Measurements from ENCODE around the gene KCND3. TPM values are rescaled to one million over a fixed set of nuclear protein-coding genes. Genes with fewer than 3 reads are reported as not detected.

Gene KCND3
- total RNA-seq, 1 experiment from 2014 or later: 0.15 TPM

GRCh38 chr1:111792249-111792648 is 197.2 kb downstream of the KCND3 start:
- no peaks in the 10 kb centered on the region for H3K27me3 ChIP-seq (ENCODE audit: insufficient read depth, low read length)
- no peak overlapping the region for H3K18ac ChIP-seq (ENCODE audit: insufficient read length, low read depth, low read length)
- H3K79me2 ChIP-seq (ENCODE audit: insufficient read depth, low read length): no peaks in the 10 kb centered on the region; the same call in 1 of the 2 replicates
- no peak overlapping the region for H3K9ac ChIP-seq (ENCODE audit: extremely low read depth, insufficient read length, low read length)
- Mint-ChIP-seq H3K27ac (no peak overlapping the region), H3K9me3 (no peaks in the 10 kb centered on the region), H3K4me1 (peaks cover 12% of the 10 kb centered on the region in 2 experiments), H3K27me3 (ENCODE audit: low read depth) (no peaks in the 10 kb centered on the region), H3K4me3 (no peak overlapping the region), H3K36me3 (ENCODE audit: insufficient read depth in 1 of 3, low read depth in 3 of 3) (no peaks in the 10 kb centered on the region)
- H3K14ac ChIP-seq (ENCODE audit: insufficient read depth, low read length): no peak overlapping the region; the same call in 1 of the 2 replicates
- peaks cover 2% of the 10 kb centered on the region; the same call in 1 of the 2 replicates for H3K4me1 ChIP-seq (ENCODE audit: insufficient read depth, low read length)
- H3K79me1 ChIP-seq (ENCODE audit: insufficient read depth, low read depth, low read length, poor library complexity, severe bottlenecking): no peaks in the 10 kb centered on the region
- no CpG with 5 or more reads among the region's 5 CpGs for WGBS (ENCODE audit: extremely low coverage, insufficient read length, low lambda C conversion rate)
- H2BK120ac ChIP-seq (ENCODE audit: low read depth, low read length, poor library complexity, severe bottlenecking): no peak overlapping the region
- no peak overlapping the region for H3K4ac ChIP-seq (ENCODE audit: low read depth, low read length)
- no peak overlapping the region for H2BK5ac ChIP-seq (ENCODE audit: insufficient read length, low read length)
- no peak overlapping the region for H2AFZ ChIP-seq (ENCODE audit: low read length)
- no peak overlapping the region for H3K4me2 ChIP-seq (ENCODE audit: insufficient read depth, insufficient read length, low read length)
- no peak overlapping the region for H2BK15ac ChIP-seq (ENCODE audit: low read depth, low read length)
- no peak overlapping the region for H2AK5ac ChIP-seq (ENCODE audit: insufficient read length, low read length)
- no peak overlapping the region for H3K56ac ChIP-seq (ENCODE audit: insufficient read length, low read depth, low read length)
- H4K91ac ChIP-seq (ENCODE audit: insufficient read length, low read depth, low read length): no peak overlapping the region
- H2BK20ac ChIP-seq (ENCODE audit: low read depth, low read length, poor library complexity, severe bottlenecking): no peak overlapping the region
- no peak overlapping the region for H3T11ph ChIP-seq (ENCODE audit: low read length)
- no peak overlapping the region for H2BK12ac ChIP-seq (ENCODE audit: insufficient read length, low read depth, low read length)
- H4K20me1 ChIP-seq (ENCODE audit: control insufficient read depth, insufficient read depth, insufficient read length): no peaks in the 10 kb centered on the region
- H3K23me2 ChIP-seq (ENCODE audit: insufficient read length, low read depth, low read length, poor library complexity, severe bottlenecking): no peaks in the 10 kb centered on the region
- H4K8ac ChIP-seq (replicated peaks; ENCODE audit: insufficient read length, low read depth, low read length): no peak overlapping the region
- TF ChIP-seq CTCF (conservative IDR thresholded peaks at IDR 0.05): no peak
- H3K27ac ChIP-seq (ENCODE audit: insufficient read length, low read depth, low read length): no peak overlapping the region
- H3K23ac ChIP-seq (ENCODE audit: insufficient read length, low read depth, low read length): no peak overlapping the region
- H3K9me3 ChIP-seq (ENCODE audit: control insufficient read depth, low read depth, low read length): peaks cover 3% of the 10 kb centered on the region
- DNase-seq: no peak
- H4K5ac ChIP-seq (ENCODE audit: insufficient read length, low read depth, low read length): no peak overlapping the region

Data from H9 (cell line).